Ishikawa (cell line): Measurements from ENCODE around the gene NFIX.

Experiments
- FOXM1 ChIP-seq: IDR thresholded peaks from 2 replicates; pipeline ENCODE4 v1.6.1; 2012; ENCODE audit warnings: low read depth, borderline replicate concordance
- YY1 ChIP-seq: IDR thresholded peaks from 2 replicates; pipeline ENCODE4 v1.6.1; 2012; ENCODE audit warnings: low read depth

DNA sequence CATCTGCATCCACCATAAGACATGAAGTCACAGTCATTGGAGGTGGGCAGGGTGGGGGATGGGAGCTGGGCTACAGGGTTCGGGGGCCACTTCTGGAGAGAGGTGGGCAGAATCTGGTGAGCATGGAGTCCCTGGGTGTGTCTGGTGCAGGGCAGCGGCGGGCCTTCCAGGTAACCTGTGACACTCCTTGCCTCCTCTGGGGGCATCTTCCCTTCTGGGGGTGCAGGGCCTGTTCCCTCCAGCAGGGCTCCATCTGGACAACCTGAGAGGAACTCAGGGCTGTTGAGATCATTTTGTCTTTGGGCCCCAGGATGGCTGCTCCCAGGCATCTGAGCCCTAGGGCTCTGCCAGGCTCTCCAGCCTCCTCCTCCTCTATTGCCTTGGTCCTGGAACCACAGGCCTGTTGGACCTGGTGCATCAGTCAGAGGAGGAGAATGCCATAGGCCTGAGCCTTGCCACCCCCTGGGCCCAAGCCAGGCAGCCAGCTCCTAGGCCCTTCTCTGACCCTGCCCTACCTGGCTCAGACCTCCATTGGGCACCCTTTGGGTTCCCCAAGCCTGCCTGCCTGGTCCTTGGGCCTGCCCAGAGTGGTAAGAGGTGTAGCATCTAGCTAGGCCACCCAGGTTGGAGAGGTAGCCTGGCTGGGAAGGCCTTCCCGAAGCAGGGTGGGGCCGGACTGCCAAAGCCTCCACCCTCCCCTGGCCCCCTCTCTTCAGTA lies 94.0 kb downstream of the NFIX start:
- no peak for TF ChIP-seq FOXM1
- no peak for TF ChIP-seq YY1
